ENCODE measurements around the gene FOXC2. TPM values are rescaled to one million over a fixed set of nuclear protein-coding genes. Genes with fewer than 3 reads are reported as not detected.

The FOXC2 gene
- total and polyA plus RNA-seq, 9 of the 15 experiments (the other 6 are each of a cell fraction or from before 2014, with no cell fraction given), result 0.01 to 0.11 (median 0.10) TPM; not detected in 5

DNA sequence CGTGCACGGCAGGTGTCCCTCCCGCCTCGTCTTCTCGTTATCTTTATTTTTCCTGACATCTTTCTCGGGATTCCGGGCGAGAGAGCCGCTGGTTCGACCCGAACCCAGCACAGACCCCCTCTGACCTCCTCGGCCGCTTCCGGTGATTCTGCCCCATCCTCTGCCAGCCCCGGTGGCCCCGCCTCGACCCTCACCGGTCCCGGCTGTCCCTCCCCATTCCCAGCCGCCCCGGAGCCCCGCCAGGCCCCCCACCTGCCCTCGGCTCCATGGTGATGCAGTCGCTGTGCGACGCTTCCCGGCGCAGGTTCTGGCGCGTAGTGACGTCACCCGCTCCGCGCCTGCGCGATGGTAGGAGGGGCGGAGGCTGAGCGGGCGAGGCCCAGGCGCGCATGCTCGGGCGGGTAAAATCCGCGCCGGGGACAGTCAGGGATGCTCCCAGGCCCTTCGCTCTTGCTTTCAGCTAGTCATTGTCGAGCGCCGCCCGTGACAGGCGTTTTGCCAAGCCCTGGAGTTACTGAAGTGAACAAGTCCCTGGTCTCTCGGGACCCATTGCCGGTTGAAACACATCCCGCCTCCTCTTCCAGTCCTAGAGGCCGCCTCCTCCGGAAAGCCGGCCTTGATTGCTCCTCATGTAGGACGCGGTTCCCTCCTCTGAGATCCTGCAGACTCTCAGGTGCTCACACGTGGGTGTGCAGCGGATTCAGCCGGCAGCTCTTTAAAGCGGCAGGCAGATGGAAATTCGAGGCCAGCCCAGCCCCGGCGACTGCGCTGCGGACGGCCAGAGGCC is 11.5 kb upstream of the FOXC2 start, which contains the start of gene MTHFSD:
Gene MTHFSD, minus strand, starts transcription at position 319 of the 787 bp plus-strand sequence. Its CDS starts 51 bp downstream, at position 268.
- H3K9ac ChIP-seq (ENCODE audit: insufficient read depth in 1 of 2, low read depth in 2 of 2, low read length in 2 of 2), result peak within 1 kb of the TSS; percentile 93 to 94
- H3K27me3 ChIP-seq (ENCODE audit: control insufficient read depth in 2 of 2, insufficient read depth in 2 of 2, low read length in 2 of 2), result peaks cover 14 to 15% of the 10 kb centered on the region in 2 experiments; a peak in 3 of 5 replicates
- POLR2A ChIA-PET, result interaction anchor here (0.7 kb wide), 1 partner anchor 805 kb away, joined by 3 read pairs; no protein-coding TSS in a partner anchor
- no peaks in the 10 kb centered on the region for H3K9me1 ChIP-seq (ENCODE audit: control insufficient read depth, insufficient read depth, low read length)
- no TSS peak for BruUV-seq (replicated peaks)
- no peaks in the 10 kb centered on the region for H3K9me3 ChIP-seq (replicated peaks; ENCODE audit: control insufficient read depth, insufficient read depth, low read depth, low read length)
- peak within 1 kb of the TSS; percentile 95 for H2AFZ ChIP-seq (ENCODE audit: low read depth, low read length)
- H3K4me1 ChIP-seq (replicated peaks in 1 of 2; ENCODE audit: control insufficient read depth in 2 of 2, insufficient read depth in 2 of 2, low read length in 2 of 2), result peaks cover 0 to 18% of the 10 kb centered on the region in 2 experiments; a peak in 3 of 5 replicates
- in situ Hi-C loops (cut with MboI) (loop anchor here (25.0 kb wide), 1 partner anchor 1082 kb away; no protein-coding TSS in a partner anchor), intact Hi-C loops (cut with micrococcal nuclease) (no loop called here)
- H3K36me3 ChIP-seq (ENCODE audit: control insufficient read depth, insufficient read depth, low read length), result peaks cover 16% of the 10 kb centered on the region; the same call in 1 of the 3 replicates
- ATAC-seq (peak; percentile 97), FAIRE-seq (peak; percentile 94), DNase-seq (ENCODE audit: extremely low read depth in 1 of 4, low spot score in 3 of 4) (peak; percentile 94 to 99 (median 98))
- H4K20me1 ChIP-seq (replicated peaks; ENCODE audit: control insufficient read depth, insufficient read depth, low read length), result no peaks in the 10 kb centered on the region
- H3K4me2 ChIP-seq (ENCODE audit: insufficient read depth, low read length), result peak within 1 kb of the TSS; percentile 99
- CTCF ChIA-PET (ENCODE audit: low intra/inter-chr PET ratio), result interaction anchor here (1.1 kb wide), 1 partner anchor 9 kb away, joined by 3 read pairs; no protein-coding TSS in a partner anchor
- H3K27ac ChIP-seq (ENCODE audit: extremely low read depth, low read depth, low read length), result peak within 1 kb of the TSS; percentile 85
- H3K4me3 ChIP-seq, result peak within 1 kb of the TSS; percentile 91
- H3K79me2 ChIP-seq (ENCODE audit: control insufficient read depth, insufficient read depth, low read length), result peaks cover 13% of the 10 kb centered on the region
- 13% methylated on average over 46 of the region's 70 CpGs for WGBS (ENCODE audit: insufficient coverage, low coverage, missing lambda C conversion rate)
- TF ChIP-seq, protein P1, sequence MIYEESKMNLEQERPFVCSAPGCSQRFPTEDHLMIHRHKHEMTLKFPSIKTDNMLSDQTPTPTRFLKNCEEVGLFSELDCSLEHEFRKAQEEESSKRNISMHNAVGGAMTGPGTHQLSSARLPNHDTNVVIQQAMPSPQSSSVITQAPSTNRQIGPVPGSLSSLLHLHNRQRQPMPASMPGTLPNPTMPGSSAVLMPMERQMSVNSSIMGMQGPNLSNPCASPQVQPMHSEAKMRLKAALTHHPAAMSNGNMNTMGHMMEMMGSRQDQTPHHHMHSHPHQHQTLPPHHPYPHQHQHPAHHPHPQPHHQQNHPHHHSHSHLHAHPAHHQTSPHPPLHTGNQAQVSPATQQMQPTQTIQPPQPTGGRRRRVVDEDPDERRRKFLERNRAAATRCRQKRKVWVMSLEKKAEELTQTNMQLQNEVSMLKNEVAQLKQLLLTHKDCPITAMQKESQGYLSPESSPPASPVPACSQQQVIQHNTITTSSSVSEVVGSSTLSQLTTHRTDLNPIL (CRISPR knock-in tag; IDR thresholded peaks at IDR 0.05), result no peak
- TF ChIP-seq HMG20B (CRISPR knock-in tag; IDR thresholded peaks at IDR 0.05), result no peak
- TF ChIP-seq, protein P2, sequence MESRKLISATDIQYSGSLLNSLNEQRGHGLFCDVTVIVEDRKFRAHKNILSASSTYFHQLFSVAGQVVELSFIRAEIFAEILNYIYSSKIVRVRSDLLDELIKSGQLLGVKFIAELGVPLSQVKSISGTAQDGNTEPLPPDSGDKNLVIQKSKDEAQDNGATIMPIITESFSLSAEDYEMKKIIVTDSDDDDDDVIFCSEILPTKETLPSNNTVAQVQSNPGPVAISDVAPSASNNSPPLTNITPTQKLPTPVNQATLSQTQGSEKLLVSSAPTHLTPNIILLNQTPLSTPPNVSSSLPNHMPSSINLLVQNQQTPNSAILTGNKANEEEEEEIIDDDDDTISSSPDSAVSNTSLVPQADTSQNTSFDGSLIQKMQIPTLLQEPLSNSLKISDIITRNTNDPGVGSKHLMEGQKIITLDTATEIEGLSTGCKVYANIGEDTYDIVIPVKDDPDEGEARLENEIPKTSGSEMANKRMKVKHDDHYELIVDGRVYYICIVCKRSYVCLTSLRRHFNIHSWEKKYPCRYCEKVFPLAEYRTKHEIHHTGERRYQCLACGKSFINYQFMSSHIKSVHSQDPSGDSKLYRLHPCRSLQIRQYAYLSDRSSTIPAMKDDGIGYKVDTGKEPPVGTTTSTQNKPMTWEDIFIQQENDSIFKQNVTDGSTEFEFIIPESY (CRISPR knock-in tag; IDR thresholded peaks at IDR 0.05), result no peak
- no peak for TF ChIP-seq NR3C1 (CRISPR knock-in tag; IDR thresholded peaks at IDR 0.05)
- no peak for TF ChIP-seq ZFP1 (CRISPR knock-in tag; IDR thresholded peaks at IDR 0.05)
- TF ChIP-seq TSHZ1 (CRISPR knock-in tag; IDR thresholded peaks at IDR 0.05), result no peak
- no peak for TF ChIP-seq ZNF668 (CRISPR knock-in tag; IDR thresholded peaks at IDR 0.05)
- TF ChIP-seq, protein P3, sequence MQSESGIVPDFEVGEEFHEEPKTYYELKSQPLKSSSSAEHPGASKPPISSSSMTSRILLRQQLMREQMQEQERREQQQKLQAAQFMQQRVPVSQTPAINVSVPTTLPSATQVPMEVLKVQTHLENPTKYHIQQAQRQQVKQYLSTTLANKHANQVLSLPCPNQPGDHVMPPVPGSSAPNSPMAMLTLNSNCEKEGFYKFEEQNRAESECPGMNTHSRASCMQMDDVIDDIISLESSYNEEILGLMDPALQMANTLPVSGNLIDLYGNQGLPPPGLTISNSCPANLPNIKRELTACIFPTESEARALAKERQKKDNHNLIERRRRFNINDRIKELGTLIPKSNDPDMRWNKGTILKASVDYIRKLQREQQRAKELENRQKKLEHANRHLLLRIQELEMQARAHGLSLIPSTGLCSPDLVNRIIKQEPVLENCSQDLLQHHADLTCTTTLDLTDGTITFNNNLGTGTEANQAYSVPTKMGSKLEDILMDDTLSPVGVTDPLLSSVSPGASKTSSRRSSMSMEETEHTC (IDR thresholded peaks at IDR 0.05), result no peak
- TF ChIP-seq ZNF655 (CRISPR knock-in tag; IDR thresholded peaks at IDR 0.05), result no peak
